Hindlimb muscle (tissue), 1 donor: ENCODE results near the gene HSD17B10. TPM values are rescaled to one million over a fixed set of nuclear protein-coding genes. Genes with fewer than 3 reads are reported as not detected.
"Not testable (repeated sequence)": the region's sequence is repeated elsewhere in the genome, so short reads cannot be mapped to it uniquely, and the experiment has no call there.

Experiments
- DNase-seq: peaks from one replicate; pipeline ENCODE4 v3.0.0-alpha.2; 2013
- polyA plus RNA-seq: library from polyadenylated mRNA; unstranded; fragments of 120-200 nt; gene quantifications from one replicate; pipeline ENCODE4 v1.2.1, GENCODE V29; 2013; ENCODE audit not compliant: insufficient read length

Gene HSD17B10
- polyA plus RNA-seq, 1 donor, result 58.5 TPM

DNA sequence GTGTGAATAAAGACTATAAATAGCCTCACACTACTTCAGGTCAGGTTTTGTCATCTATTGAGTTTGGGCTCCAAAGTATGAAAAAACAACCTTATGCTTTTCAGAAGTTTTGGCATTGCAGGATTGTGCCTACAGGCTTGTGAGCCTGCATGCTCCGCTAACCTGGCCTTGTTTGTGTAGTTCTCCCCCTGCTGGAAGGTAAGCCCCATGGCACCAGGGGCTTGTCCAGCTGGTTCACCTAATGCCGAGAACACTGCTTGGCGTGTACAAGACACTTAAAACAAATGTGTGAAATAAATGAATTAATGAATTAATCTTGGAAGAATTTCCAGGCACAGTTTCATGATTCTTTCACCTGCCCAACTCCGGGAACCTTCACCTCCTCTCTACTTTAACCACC, 1.8 kb upstream of the HSD17B10 start:
- DNase-seq, result no peak

DNA sequence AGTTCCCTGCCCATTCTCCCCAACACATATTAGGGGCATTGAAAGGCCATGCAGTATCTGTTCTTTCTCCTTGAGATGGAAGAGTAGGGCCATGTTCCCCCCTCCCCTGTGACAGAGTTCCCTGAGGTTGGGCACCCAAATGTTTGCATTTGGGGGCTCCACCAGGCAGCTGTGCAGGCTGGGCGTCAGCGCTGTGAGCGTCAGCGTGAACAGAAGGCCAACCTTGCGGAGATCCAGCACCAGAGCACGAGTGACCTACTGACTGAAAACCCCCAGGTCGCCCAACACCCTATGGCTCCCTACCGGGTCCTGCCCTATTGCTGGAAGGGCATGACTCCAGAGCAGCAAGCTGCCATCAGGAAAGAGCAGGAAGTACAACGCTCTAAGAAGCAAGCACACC, 3.9 kb downstream of the HSD17B10 start:
- no peak for DNase-seq

- no peak for DNase-seq
Measured at GRCh38 chrX:53429755-53430154, 4.4 kb downstream of the HSD17B10 start.

- DNase-seq, result no peak
Measured at GRCh38 chrX:53422861-53423306, 11.3 kb downstream of the HSD17B10 start, which contains the start of gene RIBC1. Gene RIBC1 (plus strand): TSS chrX:53422873. CDS start chrX:53426277, 3,404 bp downstream.

- DNase-seq, result peak; percentile 96
Measured at GRCh38 chrX:53422086-53422860, 11.9 kb downstream of the HSD17B10 start, which contains the start of gene SMC1A. Gene SMC1A (minus strand): TSS chrX:53422654. CDS start chrX:53422600, 54 bp downstream.

- DNase-seq, result no peak
Measured at GRCh38 chrX:53421772-53422085, 12.4 kb downstream of the HSD17B10 start.

DNA sequence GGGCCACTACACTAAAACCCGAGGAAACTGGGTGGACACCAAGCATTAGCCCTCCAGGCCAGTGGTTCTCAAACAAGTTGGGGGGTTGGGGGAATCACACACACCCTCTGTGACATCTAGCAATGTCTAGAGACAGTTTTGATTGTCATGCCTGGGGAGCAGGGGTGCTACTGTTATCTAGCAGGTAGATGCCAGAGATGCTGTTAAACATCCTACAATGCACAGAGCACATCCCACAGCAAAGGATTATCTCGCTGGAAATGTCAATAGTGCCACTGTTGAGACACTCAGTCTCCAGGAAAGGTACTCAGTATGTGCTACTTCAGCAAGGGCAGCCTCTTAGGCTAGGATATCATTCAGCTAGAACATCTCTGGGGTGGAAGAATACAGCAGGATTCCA, 13.0 kb downstream of the HSD17B10 start:
- no peak for DNase-seq

DNA sequence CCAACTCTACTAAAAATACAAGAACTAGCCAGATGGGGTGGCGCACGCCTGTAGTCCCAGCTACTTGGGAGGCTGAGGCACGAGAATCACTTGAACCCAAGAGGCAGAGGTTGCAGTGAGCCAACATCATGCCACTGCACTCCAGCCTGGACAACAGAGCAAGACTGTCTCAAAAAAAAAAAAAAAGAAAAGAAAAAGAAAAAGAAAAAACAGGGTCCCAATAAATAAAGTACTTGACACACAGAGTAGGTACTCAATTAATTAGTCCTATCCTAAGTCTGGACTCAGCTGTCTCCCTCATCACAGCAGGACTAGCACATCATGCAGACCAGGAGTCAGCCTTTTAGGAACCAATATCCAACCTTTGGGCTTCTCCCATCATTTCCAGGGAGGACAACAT, 13.8 kb downstream of the HSD17B10 start:
- not testable (repeated sequence) for DNase-seq

- no peak for DNase-seq
Measured at GRCh38 chrX:53412446-53412845, 21.7 kb downstream of the HSD17B10 start.

DNA sequence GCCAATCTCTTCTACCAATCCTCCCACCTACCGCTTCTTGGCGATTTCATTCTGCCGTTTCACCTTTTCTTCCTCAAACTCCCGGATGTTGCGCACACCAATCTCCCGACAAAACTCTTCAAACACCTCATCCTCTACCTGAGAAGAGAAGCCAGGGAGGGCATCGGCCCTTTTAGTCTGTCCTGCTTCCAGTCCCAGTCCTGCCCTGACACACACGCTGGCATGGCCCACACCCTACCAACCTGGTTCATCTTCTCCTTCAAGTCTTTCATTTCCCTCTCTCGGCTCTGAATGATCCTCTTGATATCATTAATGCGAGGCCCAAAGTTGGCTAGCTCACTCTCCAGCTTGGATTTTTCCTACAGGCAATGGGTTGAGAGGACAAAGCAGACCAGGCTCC, 30.6 kb downstream of the HSD17B10 start:
- no peak for DNase-seq

DNA sequence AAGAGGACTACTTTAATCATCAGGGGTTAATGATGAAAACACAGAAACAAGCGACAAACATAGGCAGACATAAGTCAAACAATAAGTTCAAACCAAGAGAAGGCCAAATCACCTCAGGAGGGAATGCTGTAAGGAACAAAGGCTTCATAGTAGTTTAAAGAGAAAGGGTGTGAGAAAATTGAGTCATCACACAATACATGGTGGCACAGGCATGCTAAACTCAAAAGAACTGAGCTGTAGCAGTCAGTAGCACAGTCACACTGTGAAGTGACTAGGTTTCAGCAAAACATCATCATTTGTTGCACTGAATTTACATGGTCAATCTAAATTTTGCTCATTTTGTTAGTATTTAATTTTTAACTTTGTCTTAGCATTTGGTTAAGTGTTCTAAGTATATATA, 36.0 kb downstream of the HSD17B10 start:
- DNase-seq, result no peak

DNA sequence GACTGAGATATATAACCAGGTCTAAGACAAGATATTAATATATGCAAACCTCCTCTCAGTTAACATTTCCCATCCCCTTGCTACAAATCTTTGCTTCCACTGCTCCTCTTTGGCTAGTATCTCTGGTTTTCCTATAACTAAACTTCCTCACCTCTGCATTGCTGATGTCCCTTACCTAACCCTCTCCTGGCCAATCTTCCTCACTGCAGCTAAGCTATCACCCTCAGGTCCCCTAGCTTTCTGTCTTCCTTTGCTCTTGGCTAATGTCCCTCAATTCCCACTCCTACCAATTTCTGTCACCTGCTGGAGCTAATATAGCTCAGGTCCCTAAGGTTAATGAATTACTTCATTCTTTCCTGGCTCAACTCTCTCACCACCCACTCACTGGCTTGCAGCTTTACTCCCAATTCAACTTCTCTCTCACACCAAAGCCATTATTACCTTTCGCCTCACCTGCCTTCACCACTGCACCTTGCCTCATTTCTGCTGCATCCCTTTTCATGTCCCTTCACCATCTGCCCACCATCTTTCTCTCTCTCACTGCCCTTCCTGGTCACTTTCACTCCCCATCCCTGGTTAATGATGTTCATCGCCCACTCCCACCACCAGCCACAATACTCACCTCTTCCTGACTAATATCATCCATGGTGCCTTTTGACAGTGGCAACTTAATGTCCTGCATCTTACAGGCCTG, 38.4 kb downstream of the HSD17B10 start:
- no peak for DNase-seq

GRCh38 chrX:53383376-53384076, 50.6 kb downstream of the HSD17B10 start:
- no peak for DNase-seq

Other genes starting within 250 kb of the HSD17B10 start
- 36.9 TPM for gene KDM5C, start 209.2 kb downstream of the HSD17B10 start, polyA plus RNA-seq
- 19.8 TPM for gene IQSEC2, start 152.8 kb downstream of the HSD17B10 start, polyA plus RNA-seq
- gene SMC1A, start 11.7 kb downstream of the HSD17B10 start, polyA plus RNA-seq, result 43.3 TPM
- 1.1 TPM for gene RIBC1, start 11.5 kb downstream of the HSD17B10 start, polyA plus RNA-seq